Progenitor cell of endocrine pancreas (in vitro differentiated cells): ENCODE data around the gene SERPINA9. TPM values are rescaled to one million over a fixed set of nuclear protein-coding genes. Genes with fewer than 3 reads are reported as not detected.
"Not testable (repeated sequence)": the region's sequence is repeated elsewhere in the genome, so short reads cannot be mapped to it uniquely, and the experiment has no call there.

ENCODE experiments used
- DNase-seq: peaks from one replicate; pipeline ENCODE4 v3.0.0; 2021; ENCODE audit warnings: low spot score; ENCODE audit not compliant: unreplicated experiment
- H3K27ac Mint-ChIP-seq: 2 replicates; pipeline ENCODE4 v1.8.0; 2021; ENCODE audit warnings: mild to moderate bottlenecking, moderate library complexity, mixed read lengths
- H3K27me3 Mint-ChIP-seq: 2 replicates; pipeline ENCODE4 v1.8.0; 2021; ENCODE audit warnings: mixed read lengths
- H3K36me3 Mint-ChIP-seq: 2 replicates; pipeline ENCODE4 v1.8.0; 2022; ENCODE audit warnings: mixed read lengths; ENCODE audit not compliant: insufficient read depth
- H3K4me1 Mint-ChIP-seq: 2 replicates; pipeline ENCODE4 v1.8.0; 2021; ENCODE audit warnings: low read depth, mixed read lengths
- H3K4me3 Mint-ChIP-seq: 2 replicates; pipeline ENCODE4 v1.8.0; 2021; ENCODE audit warnings: low read depth, mild to moderate bottlenecking, moderate library complexity, mixed read lengths
- H3K9me3 Mint-ChIP-seq: 2 replicates; pipeline ENCODE4 v1.8.0; 2021; ENCODE audit warnings: low read depth, mixed read lengths
- CTCF ChIP-seq: fragments of 200-600 bp; sonication (generic); IDR thresholded peaks from one replicate; pipeline ENCODE4 v1.5.0; 2021; ENCODE audit warnings: antibody characterized with exemption, mild to moderate bottlenecking; ENCODE audit not compliant: unreplicated experiment
- total RNA-seq: library from RNA; stranded (reverse); gene quantifications from 2 replicates; pipeline ENCODE4 v1.2.1, GENCODE V29; 2021

SERPINA9 gene
- total RNA-seq, 1 donor from 2014 or later = not detected

GRCh38 chr14:94517641-94518257 lies 41.8 kb upstream of the SERPINA9 start:
- H3K27me3 Mint-ChIP-seq = peaks cover 12% of the 10 kb centered on the region
- H3K9me3 Mint-ChIP-seq = peaks cover 9% of the 10 kb centered on the region
- H3K4me3 Mint-ChIP-seq = no peak overlapping the region
- H3K4me1 Mint-ChIP-seq = peaks cover 5% of the 10 kb centered on the region
- TF ChIP-seq CTCF = no peak
- no peaks in the 10 kb centered on the region for H3K36me3 Mint-ChIP-seq
- H3K27ac Mint-ChIP-seq = no peak overlapping the region
- DNase-seq = no peak

DNA sequence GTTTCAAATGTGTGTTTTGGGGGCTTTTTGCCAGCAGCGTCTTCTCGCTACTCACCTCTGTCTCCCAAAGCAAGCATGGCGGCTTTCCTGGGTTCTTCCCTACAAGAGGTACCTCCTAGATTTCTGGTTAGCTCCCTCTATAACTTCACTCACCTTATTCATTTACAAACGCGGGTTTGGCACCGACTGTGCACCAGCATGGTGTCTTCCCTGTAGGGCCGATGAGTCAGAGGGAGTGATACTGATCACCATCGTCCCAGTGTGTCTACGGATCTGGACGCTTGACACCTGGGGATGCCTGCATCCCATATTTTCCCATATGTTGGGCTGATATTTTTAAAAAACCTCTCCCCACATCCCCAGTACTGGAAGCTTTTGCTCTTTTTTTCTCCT lies 41.2 kb upstream of the SERPINA9 start:
- Mint-ChIP-seq H3K27me3 (peaks cover 12% of the 10 kb centered on the region), H3K27ac (no peak overlapping the region), H3K4me3 (no peak overlapping the region), H3K9me3 (peaks cover 9% of the 10 kb centered on the region), H3K36me3 (no peaks in the 10 kb centered on the region), H3K4me1 (peaks cover 3% of the 10 kb centered on the region)
- TF ChIP-seq CTCF = no peak
- no peak for DNase-seq

- DNase-seq = no peak
- Mint-ChIP-seq H3K27me3 (peaks cover 12% of the 10 kb centered on the region), H3K4me3 (no peak overlapping the region), H3K4me1 (no peaks in the 10 kb centered on the region), H3K27ac (no peak overlapping the region), H3K9me3 (peaks cover 9% of the 10 kb centered on the region), H3K36me3 (no peaks in the 10 kb centered on the region)
- no peak for TF ChIP-seq CTCF
These were observed 39.9 kb upstream of the SERPINA9 start for GRCh38 chr14:94515856-94516255.

GRCh38 chr14:94515426-94515825 lies 39.4 kb upstream of the SERPINA9 start:
- no peak for DNase-seq
- peaks cover 12% of the 10 kb centered on the region for H3K27me3 Mint-ChIP-seq
- no peak for TF ChIP-seq CTCF
- peaks cover 9% of the 10 kb centered on the region for H3K9me3 Mint-ChIP-seq
- no peak overlapping the region for H3K27ac Mint-ChIP-seq
- no peaks in the 10 kb centered on the region for H3K36me3 Mint-ChIP-seq
- H3K4me1 Mint-ChIP-seq = no peaks in the 10 kb centered on the region
- H3K4me3 Mint-ChIP-seq = no peak overlapping the region

DNA sequence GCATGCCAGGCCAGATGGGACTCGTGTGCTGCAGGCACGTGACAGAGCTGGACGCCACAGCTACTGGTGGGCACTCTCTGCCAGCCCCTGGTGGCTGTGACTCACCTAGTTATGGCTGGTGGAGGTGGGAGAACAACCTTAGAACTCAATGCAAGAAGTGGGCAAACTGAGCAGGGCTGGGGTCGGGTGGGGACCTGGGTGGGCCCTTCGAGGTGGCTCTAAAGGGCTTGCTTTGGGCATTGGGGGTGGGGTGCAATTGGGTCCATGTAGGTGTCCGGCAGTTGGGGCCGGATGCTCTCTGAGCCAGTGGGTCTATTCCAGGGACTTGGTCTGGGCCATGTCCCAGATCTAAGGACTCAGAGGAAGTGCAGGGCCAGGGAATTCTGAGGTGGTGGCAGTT lies 38.4 kb upstream of the SERPINA9 start:
- DNase-seq = no peak
- Mint-ChIP-seq H3K27me3 (peaks cover 12% of the 10 kb centered on the region), H3K4me3 (no peak overlapping the region), H3K36me3 (no peaks in the 10 kb centered on the region), H3K9me3 (peaks cover 7% of the 10 kb centered on the region), H3K4me1 (no peaks in the 10 kb centered on the region), H3K27ac (no peak overlapping the region)
- no peak for TF ChIP-seq CTCF

DNA sequence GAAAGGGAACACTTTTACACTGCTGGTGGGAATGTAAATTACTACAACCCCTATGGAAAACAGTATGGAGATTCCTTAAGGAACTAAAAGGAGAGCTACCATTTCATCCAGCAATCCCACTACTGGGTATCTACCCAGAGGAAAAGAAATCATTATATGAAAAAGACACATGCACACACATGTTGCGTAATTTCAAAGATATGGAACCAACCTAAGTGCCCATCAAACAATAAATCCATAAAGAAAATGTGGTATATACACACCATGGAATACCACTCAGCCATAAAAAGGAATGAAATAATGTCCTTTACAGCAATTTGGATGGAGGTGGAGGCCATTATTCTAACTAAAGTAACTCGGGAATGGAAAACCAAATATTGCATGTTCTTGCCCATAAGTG lies 34.5 kb upstream of the SERPINA9 start:
- not testable (repeated sequence) for H3K27ac Mint-ChIP-seq, H3K4me1 Mint-ChIP-seq, H3K9me3 Mint-ChIP-seq, DNase-seq, H3K36me3 Mint-ChIP-seq, H3K4me3 Mint-ChIP-seq, H3K27me3 Mint-ChIP-seq
